ENCODE measurements around the gene ALOX15. TPM values are rescaled to one million over a fixed set of nuclear protein-coding genes. Genes with fewer than 3 reads are reported as not detected.

Gene ALOX15
- total RNA-seq, 1 experiment from 2014 or later, result not detected

DNA sequence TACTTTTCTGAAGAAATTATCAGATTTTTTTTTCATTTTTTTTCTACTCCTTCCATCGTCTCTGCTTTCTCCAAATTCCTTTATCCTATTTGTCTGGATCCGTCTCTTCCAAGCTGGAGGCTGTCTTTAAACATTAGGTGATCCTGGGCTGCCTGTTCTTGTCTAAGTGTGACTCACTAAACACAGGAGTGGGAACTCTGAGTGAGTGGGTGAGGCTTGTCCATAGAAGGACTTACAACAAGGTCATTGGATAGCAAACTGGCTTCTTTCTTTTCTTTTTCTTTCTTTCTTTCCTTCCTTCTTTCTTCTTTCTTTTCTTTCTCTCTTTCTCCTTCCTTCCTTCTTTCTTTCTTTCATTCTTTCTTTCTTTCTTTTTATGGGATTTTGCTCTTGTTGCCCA lies 18.2 kb downstream of the ALOX15 start:
- H3K9me2 ChIP-seq (replicated peaks; ENCODE audit: low read length), result no peaks in the 10 kb centered on the region
- DNase-seq (no peak), ATAC-seq (no peak)
- ChIA-PET CTCF (no interaction called here), POLR2A (ENCODE audit: unreplicated experiment) (no interaction called here)
- H3K4me3 ChIP-seq (ENCODE audit: low read length), result no peak overlapping the region
- H3K27me3 ChIP-seq (ENCODE audit: low read length), result no peaks in the 10 kb centered on the region
- no peaks in the 10 kb centered on the region for H4K20me1 ChIP-seq (ENCODE audit: low read length)
- H3K79me2 ChIP-seq (ENCODE audit: low read length), result no peaks in the 10 kb centered on the region
- H3F3A ChIP-seq (ENCODE audit: low read length, unreplicated experiment), result no peaks in the 10 kb centered on the region
- H3K36me3 ChIP-seq (ENCODE audit: low read depth, low read length), result no peaks in the 10 kb centered on the region
- H3K4me2 ChIP-seq (ENCODE audit: low read length), result no peak overlapping the region
- H3K27ac ChIP-seq (ENCODE audit: low read length), result no peak overlapping the region
- no TSS peak for BruUV-seq (replicated peaks)
- intact Hi-C loops (cut with micrococcal nuclease), result no loop called here
- H3K9me3 ChIP-seq (ENCODE audit: low read length), result no peaks in the 10 kb centered on the region
- no peak overlapping the region for H3K9ac ChIP-seq (ENCODE audit: low read length)
- no peaks in the 10 kb centered on the region; the same call in 1 of the 2 replicates for H3K4me1 ChIP-seq (ENCODE audit: insufficient read depth, low read length)
- no peak overlapping the region for H2AFZ ChIP-seq (ENCODE audit: low read length)
- TF ChIP-seq EZH2 (IDR thresholded peaks at IDR 0.05; ENCODE audit: low read length, unreplicated experiment) (no peak), EZH2phosphoT487 (IDR thresholded peaks at IDR 0.05; ENCODE audit: borderline replicate concordance, low read length) (no peak), CTCF (conservative IDR thresholded peaks at IDR 0.05; ENCODE audit: low read depth, low read length) (no peak)

- TF ChIP-seq CTCF (conservative IDR thresholded peaks at IDR 0.05; ENCODE audit: low read depth, low read length), result no peak
- no peak for TF ChIP-seq EZH2 (IDR thresholded peaks at IDR 0.05; ENCODE audit: low read length, unreplicated experiment)
- no peak for TF ChIP-seq EZH2phosphoT487 (IDR thresholded peaks at IDR 0.05; ENCODE audit: borderline replicate concordance, low read length)
- no peaks in the 10 kb centered on the region for H3K36me3 ChIP-seq (ENCODE audit: low read depth, low read length)
- ChIA-PET CTCF (no interaction called here), POLR2A (ENCODE audit: unreplicated experiment) (no interaction called here)
- no peaks in the 10 kb centered on the region for H3F3A ChIP-seq (ENCODE audit: low read length, unreplicated experiment)
- no peak overlapping the region for H3K9ac ChIP-seq (ENCODE audit: low read length)
- H2AFZ ChIP-seq (ENCODE audit: low read length), result no peak overlapping the region
- H4K20me1 ChIP-seq (ENCODE audit: low read length), result no peaks in the 10 kb centered on the region
- ATAC-seq, result no peak
- no peak for DNase-seq
- no peak overlapping the region for H3K4me2 ChIP-seq (ENCODE audit: low read length)
- H3K9me2 ChIP-seq (replicated peaks; ENCODE audit: low read length), result no peaks in the 10 kb centered on the region
- no peak overlapping the region for H3K4me3 ChIP-seq (ENCODE audit: low read length)
- intact Hi-C loops (cut with micrococcal nuclease), result no loop called here
- H3K79me2 ChIP-seq (ENCODE audit: low read length), result no peaks in the 10 kb centered on the region
- no peaks in the 10 kb centered on the region for H3K27me3 ChIP-seq (ENCODE audit: low read length)
- no peak overlapping the region for H3K27ac ChIP-seq (ENCODE audit: low read length)
- BruUV-seq (replicated peaks), result no TSS peak
- H3K9me3 ChIP-seq (ENCODE audit: low read length), result no peaks in the 10 kb centered on the region
- no peaks in the 10 kb centered on the region; the same call in 1 of the 2 replicates for H3K4me1 ChIP-seq (ENCODE audit: insufficient read depth, low read length)
Observed at GRCh38 chr17:4622375-4622774, 19.1 kb downstream of the ALOX15 start.

- no peaks in the 10 kb centered on the region for H3K27me3 ChIP-seq (ENCODE audit: low read length)
- no peak overlapping the region for H3K27ac ChIP-seq (ENCODE audit: low read length)
- H3K9ac ChIP-seq (ENCODE audit: low read length), result no peak overlapping the region
- ChIA-PET POLR2A (ENCODE audit: unreplicated experiment) (no interaction called here), CTCF (no interaction called here)
- TF ChIP-seq EZH2 (IDR thresholded peaks at IDR 0.05; ENCODE audit: low read length, unreplicated experiment), result no peak
- no peak for TF ChIP-seq CTCF (conservative IDR thresholded peaks at IDR 0.05; ENCODE audit: low read depth, low read length)
- TF ChIP-seq EZH2phosphoT487 (IDR thresholded peaks at IDR 0.05; ENCODE audit: borderline replicate concordance, low read length), result no peak
- H3K4me1 ChIP-seq (ENCODE audit: insufficient read depth, low read length), result no peaks in the 10 kb centered on the region; the same call in 1 of the 2 replicates
- no peak overlapping the region for H3K4me2 ChIP-seq (ENCODE audit: low read length)
- no peaks in the 10 kb centered on the region for H3K9me2 ChIP-seq (replicated peaks; ENCODE audit: low read length)
- H3K9me3 ChIP-seq (ENCODE audit: low read length), result no peaks in the 10 kb centered on the region
- ATAC-seq (no peak), DNase-seq (no peak)
- H2AFZ ChIP-seq (ENCODE audit: low read length), result no peak overlapping the region
- no peaks in the 10 kb centered on the region for H3K79me2 ChIP-seq (ENCODE audit: low read length)
- intact Hi-C loops (cut with micrococcal nuclease), result no loop called here
- no peak overlapping the region for H3K4me3 ChIP-seq (ENCODE audit: low read length)
- no TSS peak for BruUV-seq (replicated peaks)
- no peaks in the 10 kb centered on the region for H3K36me3 ChIP-seq (ENCODE audit: low read depth, low read length)
- no peaks in the 10 kb centered on the region for H3F3A ChIP-seq (ENCODE audit: low read length, unreplicated experiment)
- no peaks in the 10 kb centered on the region for H4K20me1 ChIP-seq (ENCODE audit: low read length)
Observed at GRCh38 chr17:4620531-4621101, 20.9 kb downstream of the ALOX15 start.

Data from PC-3 (cell line).